HG03139 (cell line): Measurements from ENCODE around the gene MDN1.

Source experiments
- ATAC-seq: cut with Tn5 transposase; IDR thresholded peaks from one replicate; pipeline ENCODE4 v1.9.1; 2021; ENCODE audit not compliant: unreplicated experiment

The MDN1 gene

GRCh38 chr6:89610149-89610642, 209.4 kb downstream of the MDN1 start:
- ATAC-seq, result no peak

- no peak for ATAC-seq
Observed at GRCh38 chr6:89605861-89606260, 213.7 kb downstream of the MDN1 start.

- ATAC-seq, result no peak
Observed at GRCh38 chr6:89604653-89605052, 214.9 kb downstream of the MDN1 start.

- ATAC-seq, result no peak
Observed at GRCh38 chr6:89602166-89602565, 217.4 kb downstream of the MDN1 start.

GRCh38 chr6:89599727-89600126, 219.9 kb downstream of the MDN1 start:
- no peak for ATAC-seq

GRCh38 chr6:89597988-89598387, 221.6 kb downstream of the MDN1 start:
- ATAC-seq, result no peak

GRCh38 chr6:89597372-89597771, 222.2 kb downstream of the MDN1 start:
- no peak for ATAC-seq

- ATAC-seq, result peak; percentile 8
Observed at GRCh38 chr6:89596484-89596883, 223.1 kb downstream of the MDN1 start.

- peak; percentile 83 for ATAC-seq
Observed at GRCh38 chr6:89596056-89596455, 223.5 kb downstream of the MDN1 start.
